AG04449 (cell line): ENCODE data around the gene C18orf54.

ENCODE experiments used
- CTCF ChIA-PET: fragments of 350-600 bp; formaldehyde crosslinking; extraction: SDS; loops from one replicate; lab custom pipeline; 2021; ENCODE audit warnings: antibody characterized with exemption; lab: Yijun Ruan, JAX
- POLR2A ChIA-PET: fragments of 400-600, 350-600 bp; formaldehyde crosslinking; extraction: SDS; loops from one replicate; lab custom pipeline; 2020; ENCODE audit warnings: antibody characterized with exemption, inconsistent platforms; lab: Yijun Ruan, JAX
- DNase-seq: peaks from one replicate; pipeline ENCODE4 v3.0.0-alpha.2; 2010; ENCODE audit warnings: low read depth, low spot score
- H3K4me3 ChIP-seq: 2 replicates; pipeline ENCODE4 v1.5.1; 2011; ENCODE audit warnings: low read depth, mild to moderate bottlenecking, control low read depth, low read length
- TF ChIP-seq, protein P1 (sequence below): IDR thresholded peaks from one replicate; pipeline ENCODE4 v1.5.1; 2011; ENCODE audit warnings: mild to moderate bottlenecking, moderate library complexity, low read length, control low read depth, inconsistent platforms; ENCODE audit not compliant: insufficient read depth; ENCODE audit errors: missing control alignments

C18orf54 gene

GRCh38 chr18:54329787-54330186 lies 27.9 kb upstream of the C18orf54 start:
- POLR2A ChIA-PET, result no interaction called here

GRCh38 chr18:54330768-54331548 lies 26.7 kb upstream of the C18orf54 start:
- no peak for DNase-seq
- TF ChIP-seq, protein P1, sequence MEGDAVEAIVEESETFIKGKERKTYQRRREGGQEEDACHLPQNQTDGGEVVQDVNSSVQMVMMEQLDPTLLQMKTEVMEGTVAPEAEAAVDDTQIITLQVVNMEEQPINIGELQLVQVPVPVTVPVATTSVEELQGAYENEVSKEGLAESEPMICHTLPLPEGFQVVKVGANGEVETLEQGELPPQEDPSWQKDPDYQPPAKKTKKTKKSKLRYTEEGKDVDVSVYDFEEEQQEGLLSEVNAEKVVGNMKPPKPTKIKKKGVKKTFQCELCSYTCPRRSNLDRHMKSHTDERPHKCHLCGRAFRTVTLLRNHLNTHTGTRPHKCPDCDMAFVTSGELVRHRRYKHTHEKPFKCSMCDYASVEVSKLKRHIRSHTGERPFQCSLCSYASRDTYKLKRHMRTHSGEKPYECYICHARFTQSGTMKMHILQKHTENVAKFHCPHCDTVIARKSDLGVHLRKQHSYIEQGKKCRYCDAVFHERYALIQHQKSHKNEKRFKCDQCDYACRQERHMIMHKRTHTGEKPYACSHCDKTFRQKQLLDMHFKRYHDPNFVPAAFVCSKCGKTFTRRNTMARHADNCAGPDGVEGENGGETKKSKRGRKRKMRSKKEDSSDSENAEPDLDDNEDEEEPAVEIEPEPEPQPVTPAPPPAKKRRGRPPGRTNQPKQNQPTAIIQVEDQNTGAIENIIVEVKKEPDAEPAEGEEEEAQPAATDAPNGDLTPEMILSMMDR, result no peak
- CTCF ChIA-PET, result interaction anchor here (0.8 to 1.5 kb wide), 5 partner anchors 9 to 201 kb away, joined by 3 to 4 read pairs (median 3); no protein-coding TSS in a partner anchor
- POLR2A ChIA-PET, result no interaction called here
- no peak overlapping the region for H3K4me3 ChIP-seq

More at GRCh38 chr18:54329787-54330186, 27.9 kb upstream of the C18orf54 start:
- TF ChIP-seq, protein P1, result no peak
- DNase-seq, result no peak
- CTCF ChIA-PET, result no interaction called here
- H3K4me3 ChIP-seq, result no peak overlapping the region

DNA sequence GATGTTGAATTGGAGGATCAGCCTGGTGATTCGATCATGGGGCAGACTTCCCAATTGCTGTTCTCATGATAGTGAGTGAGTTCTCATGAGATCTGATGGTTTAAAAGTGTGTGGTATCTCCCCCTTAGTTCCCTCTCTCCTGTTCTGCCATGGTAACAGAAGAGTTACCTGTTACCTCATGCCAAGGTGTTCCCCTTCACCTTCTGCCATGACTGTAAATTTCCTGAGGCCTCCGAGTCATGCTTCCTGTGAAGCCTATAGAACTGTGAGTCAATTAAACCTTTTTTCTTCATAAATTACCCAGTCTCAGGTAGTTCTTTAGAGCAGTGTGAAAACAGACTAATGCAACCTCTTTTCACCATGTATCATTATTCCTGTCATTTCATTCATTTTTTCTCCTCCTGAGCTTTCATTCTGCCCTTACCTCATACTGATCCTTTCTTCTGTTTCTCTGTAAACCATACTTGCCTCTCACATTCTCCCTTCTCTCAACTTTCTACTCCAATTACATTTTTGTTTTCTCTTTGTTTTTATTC lies 22.0 kb upstream of the C18orf54 start:
- no peak for DNase-seq
- CTCF ChIA-PET, result no interaction called here
- no peak overlapping the region for H3K4me3 ChIP-seq
- TF ChIP-seq, protein P1, result no peak
- POLR2A ChIA-PET, result no interaction called here

DNA sequence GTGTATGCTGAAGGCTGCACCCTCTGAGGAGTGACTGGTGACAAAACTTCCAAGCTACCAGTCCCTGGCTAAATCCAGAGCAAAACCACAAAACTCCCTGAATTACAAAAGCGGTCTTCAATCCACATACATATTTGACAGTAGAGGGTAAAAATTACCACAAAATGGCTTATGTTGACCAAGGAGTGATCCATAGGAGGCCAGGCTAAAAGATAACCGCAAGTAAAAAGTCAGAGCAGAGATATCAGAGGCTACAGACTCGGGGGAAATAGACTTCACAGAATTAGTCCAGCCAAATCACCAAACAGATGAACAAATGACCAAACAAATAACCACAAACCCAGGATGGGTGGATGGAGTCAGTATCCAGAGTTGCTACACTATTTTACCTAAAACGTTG lies 19.5 kb upstream of the C18orf54 start:
- DNase-seq, result no peak
- ChIA-PET CTCF (no interaction called here), POLR2A (no interaction called here)
- H3K4me3 ChIP-seq, result no peak overlapping the region
- TF ChIP-seq, protein P1, result no peak

DNA sequence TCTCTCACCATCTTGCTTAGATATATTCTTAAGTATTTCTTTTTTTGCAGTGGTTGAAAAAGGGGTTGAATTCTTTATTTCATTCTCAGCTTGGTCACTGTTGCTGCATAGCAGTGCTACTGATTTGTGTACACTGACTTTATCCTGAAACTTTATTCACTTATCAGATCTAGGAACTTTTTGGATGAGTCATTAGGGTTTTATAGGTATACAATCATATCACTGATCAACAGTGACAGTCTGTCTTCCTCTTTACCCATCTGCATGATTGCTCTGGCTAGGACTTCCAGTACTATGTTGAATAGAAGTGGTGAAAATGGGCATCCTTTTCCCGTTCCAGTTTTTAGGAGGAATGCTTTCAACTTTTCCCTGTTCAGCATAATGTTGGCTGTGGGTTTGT lies 6.5 kb upstream of the C18orf54 start:
- H3K4me3 ChIP-seq, result no peak overlapping the region
- POLR2A ChIA-PET, result no interaction called here
- TF ChIP-seq, protein P1, result no peak
- CTCF ChIA-PET, result no interaction called here
- DNase-seq, result no peak

- ChIA-PET CTCF (interaction anchor here (1.0 to 2.2 kb wide), 10 partner anchors 17 to 315 kb away, joined by 3 to 11 read pairs (median 3); no protein-coding TSS in a partner anchor), POLR2A (interaction anchor here (1.0 kb wide), 1 partner anchor 74 kb away, joined by 3 read pairs; no protein-coding TSS in a partner anchor)
- no peak for DNase-seq
- H3K4me3 ChIP-seq, result peak overlapping the region; percentile 82
- TF ChIP-seq, protein P1, result no peak
These were observed 535 bp upstream of the C18orf54 start for GRCh38 chr18:54357082-54357659.
